ENCODE measurements around the gene CYP1A2.

GRCh38 chr15:74776821-74777768 is 28.4 kb downstream of the CYP1A2 start:
- TF ChIP-seq CTCF (IDR thresholded peaks at IDR 0.05) (no peak), POLR2A (IDR thresholded peaks at IDR 0.05) (no peak)
